PC-9 (cell line): ENCODE measurements around the gene PPIL1.

Experiments used
- EZH2 ChIP-seq: fragments of 200-600 bp; sonication (generic); IDR thresholded peaks from 2 replicates; pipeline ENCODE4 v1.8.0; 2017; ENCODE audit warnings: antibody characterized with exemption, low read depth
- TF ChIP-seq, protein P1 (sequence below): fragments of 200-600 bp; sonication (generic); conservative IDR thresholded peaks from 2 replicates; pipeline ENCODE4 v1.6.1; 2017; ENCODE audit warnings: mixed run types, antibody characterized with exemption, mild to moderate bottlenecking, moderate library complexity

- TF ChIP-seq, protein P1, sequence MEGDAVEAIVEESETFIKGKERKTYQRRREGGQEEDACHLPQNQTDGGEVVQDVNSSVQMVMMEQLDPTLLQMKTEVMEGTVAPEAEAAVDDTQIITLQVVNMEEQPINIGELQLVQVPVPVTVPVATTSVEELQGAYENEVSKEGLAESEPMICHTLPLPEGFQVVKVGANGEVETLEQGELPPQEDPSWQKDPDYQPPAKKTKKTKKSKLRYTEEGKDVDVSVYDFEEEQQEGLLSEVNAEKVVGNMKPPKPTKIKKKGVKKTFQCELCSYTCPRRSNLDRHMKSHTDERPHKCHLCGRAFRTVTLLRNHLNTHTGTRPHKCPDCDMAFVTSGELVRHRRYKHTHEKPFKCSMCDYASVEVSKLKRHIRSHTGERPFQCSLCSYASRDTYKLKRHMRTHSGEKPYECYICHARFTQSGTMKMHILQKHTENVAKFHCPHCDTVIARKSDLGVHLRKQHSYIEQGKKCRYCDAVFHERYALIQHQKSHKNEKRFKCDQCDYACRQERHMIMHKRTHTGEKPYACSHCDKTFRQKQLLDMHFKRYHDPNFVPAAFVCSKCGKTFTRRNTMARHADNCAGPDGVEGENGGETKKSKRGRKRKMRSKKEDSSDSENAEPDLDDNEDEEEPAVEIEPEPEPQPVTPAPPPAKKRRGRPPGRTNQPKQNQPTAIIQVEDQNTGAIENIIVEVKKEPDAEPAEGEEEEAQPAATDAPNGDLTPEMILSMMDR, result no peak
- TF ChIP-seq EZH2, result no peak
Measured at GRCh38 chr6:36865835-36866234, 8.8 kb downstream of the PPIL1 start.
